Natural killer cell (primary cell): ENCODE data around the gene MAMDC4. TPM values are rescaled to one million over a fixed set of nuclear protein-coding genes. Genes with fewer than 3 reads are reported as not detected.
A peak's percentile ranks its signal among the peaks of the same experiment; 100 is the strongest.

Experiments
- ATAC-seq, 3 donors: fragments of 150-1000 bp in 2 of 3; fragments of 200-7000 bp in 1 of 3; cut with Tn5 transposase; 1 replicate in 1 of 3; 2 replicates in 2 of 3; pipeline ENCODE4 v1.10.0; 2021; ENCODE audit warnings: mild to moderate bottlenecking in 2 of 3, moderate library complexity in 2 of 3
- DNase-seq, 2 donors: peaks; one replicate each; pipeline versions ENCODE4 v3.0.0 to v3.0.0-alpha.2; 2013 to 2021; ENCODE audit warnings: mixed read lengths in 1 of 2
- H3K27ac ChIP-seq: one replicate; pipeline ENCODE4 v1.5.1; 2013; ENCODE audit warnings: mild to moderate bottlenecking, low read length
- H3K27me3 ChIP-seq: one replicate; pipeline ENCODE4 v1.6.1; 2013; ENCODE audit warnings: low read length; ENCODE audit not compliant: control insufficient read depth, insufficient read depth
- H3K36me3 ChIP-seq: one replicate; pipeline ENCODE4 v1.6.1; 2013; ENCODE audit warnings: low read length; ENCODE audit not compliant: control insufficient read depth, insufficient read depth
- H3K4me1 ChIP-seq: one replicate; pipeline ENCODE4 v1.6.1; 2013; ENCODE audit warnings: low read length; ENCODE audit not compliant: control insufficient read depth, insufficient read depth
- H3K4me3 ChIP-seq: one replicate; pipeline ENCODE4 v1.5.1; 2013; ENCODE audit warnings: low read length
- H3K9me3 ChIP-seq: one replicate; pipeline ENCODE4 v1.6.1; 2013; ENCODE audit warnings: low read length; ENCODE audit not compliant: control insufficient read depth, insufficient read depth
- H3K27ac Mint-ChIP-seq, 2 donors: one replicate each; pipeline ENCODE4 v1.8.0; 2022; ENCODE audit warnings: mild to moderate bottlenecking in 2 of 2, mixed read lengths in 2 of 2, moderate library complexity in 1 of 2
- H3K27me3 Mint-ChIP-seq, 2 donors: one replicate each; pipeline ENCODE4 v1.8.0; 2022; ENCODE audit warnings: low read depth in 2 of 2, mixed read lengths in 2 of 2
- H3K36me3 Mint-ChIP-seq: one replicate; pipeline ENCODE4 v1.8.0; 2022; ENCODE audit warnings: mixed read lengths
- H3K4me1 Mint-ChIP-seq, 2 donors: one replicate each; pipeline ENCODE4 v1.8.0; 2022; ENCODE audit warnings: mixed read lengths in 2 of 2
- H3K4me3 Mint-ChIP-seq: one replicate; pipeline ENCODE4 v1.8.0; 2022; ENCODE audit warnings: mild to moderate bottlenecking, moderate library complexity, mixed read lengths
- H3K9me3 Mint-ChIP-seq, 2 donors: one replicate each; pipeline ENCODE4 v1.8.0; 2022; ENCODE audit warnings: mixed read lengths in 2 of 2
- WGBS: methylation state at CpG from one replicate; pipeline ENCODE4 v1.1.7; 2013; ENCODE audit warnings: missing lambda C conversion rate; ENCODE audit not compliant: insufficient coverage; 5-methylcytosine and 5-hydroxymethylcytosine counted together
- intact Hi-C: fragments of 100-400 bp; cut with micrococcal nuclease; formaldehyde crosslinking; loops from one replicate; pipeline ENCODE4 v1.14.2; 2022
- total RNA-seq, 4 donors: library from RNA; stranded (reverse); fragments of 120-200 nt in 1 of 4; gene quantifications; one replicate each; pipeline versions ENCODE4 v1.2.3 to v1.2.4, GENCODE V29; 2013 to 2022
- TF ChIP-seq, protein P1 (sequence below): fragments of 200-600 bp; IDR thresholded peaks from one replicate; pipeline ENCODE4 v1.8.0; 2022; ENCODE audit warnings: antibody characterized with exemption

Gene MAMDC4
- total RNA-seq, 3 donors from 2014 or later (not counting 1 experiment from before 2014, with no cell fraction given), result 4.6 to 6.5 (median 5.8) TPM

DNA sequence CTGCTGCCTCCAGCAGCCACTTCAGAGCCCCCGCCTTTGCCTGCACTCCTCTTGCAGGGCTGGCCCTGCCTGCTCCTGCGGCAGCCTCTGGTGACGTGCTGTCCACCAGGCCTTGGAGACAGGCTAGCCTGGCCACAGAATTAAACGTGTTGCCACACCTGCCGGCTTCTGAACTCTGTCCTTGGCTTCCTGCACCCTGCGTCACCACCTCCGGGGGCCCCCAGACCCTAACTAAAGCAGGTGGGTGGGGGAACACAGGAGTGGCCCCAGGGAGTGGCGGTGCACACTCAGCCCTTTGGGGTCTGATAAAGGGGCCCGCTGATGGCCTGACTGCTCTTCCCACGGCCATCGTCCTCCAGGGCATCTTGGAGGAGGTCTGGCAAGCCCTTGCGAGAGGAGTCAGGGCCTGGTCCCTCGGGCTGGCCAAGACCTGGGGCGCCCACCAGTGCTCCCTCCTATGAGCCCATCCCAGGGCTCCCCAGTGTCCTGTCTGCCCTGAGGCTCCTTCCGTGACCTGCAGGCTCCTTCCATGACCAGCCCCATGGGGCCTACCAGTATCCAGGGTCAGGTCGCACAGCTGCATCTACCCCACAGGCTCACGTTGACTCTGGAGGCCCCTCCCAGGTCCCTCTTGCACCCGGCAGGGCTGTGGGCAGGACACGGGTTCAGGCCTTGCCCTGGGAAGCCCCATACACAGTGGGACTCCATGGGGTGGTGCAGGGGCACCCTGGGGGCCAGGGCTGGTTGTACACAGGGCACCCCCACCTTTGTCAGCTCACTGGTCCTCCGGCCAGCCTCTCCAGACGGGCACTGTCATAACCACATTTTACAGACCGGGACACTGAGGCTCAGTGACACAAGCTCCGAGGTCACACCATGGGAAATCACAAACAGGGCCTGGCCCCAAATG lies 1.0 kb upstream of the MAMDC4 start:
- no peak overlapping the region for H3K4me3 ChIP-seq
- H3K4me1 ChIP-seq, result peaks cover 33% of the 10 kb centered on the region
- Mint-ChIP-seq H3K36me3 (no peaks in the 10 kb centered on the region), H3K27me3 (no peaks in the 10 kb centered on the region), H3K4me3 (peak overlapping the region; percentile 55), H3K4me1 (peaks cover 8 to 27% of the 10 kb centered on the region in 2 donors), H3K27ac (peak overlapping the region in 1 of 2 donors; percentile 88), H3K9me3 (no peaks in the 10 kb centered on the region)
- intact Hi-C loops, result no loop called here
- no peaks in the 10 kb centered on the region for H3K27me3 ChIP-seq
- DNase-seq, result no peak
- H3K9me3 ChIP-seq, result no peaks in the 10 kb centered on the region
- peaks cover 3% of the 10 kb centered on the region for H3K36me3 ChIP-seq
- H3K27ac ChIP-seq, result no peak overlapping the region
- 92% methylated on average over 23 of the region's 23 CpGs for WGBS
- TF ChIP-seq, protein P1, sequence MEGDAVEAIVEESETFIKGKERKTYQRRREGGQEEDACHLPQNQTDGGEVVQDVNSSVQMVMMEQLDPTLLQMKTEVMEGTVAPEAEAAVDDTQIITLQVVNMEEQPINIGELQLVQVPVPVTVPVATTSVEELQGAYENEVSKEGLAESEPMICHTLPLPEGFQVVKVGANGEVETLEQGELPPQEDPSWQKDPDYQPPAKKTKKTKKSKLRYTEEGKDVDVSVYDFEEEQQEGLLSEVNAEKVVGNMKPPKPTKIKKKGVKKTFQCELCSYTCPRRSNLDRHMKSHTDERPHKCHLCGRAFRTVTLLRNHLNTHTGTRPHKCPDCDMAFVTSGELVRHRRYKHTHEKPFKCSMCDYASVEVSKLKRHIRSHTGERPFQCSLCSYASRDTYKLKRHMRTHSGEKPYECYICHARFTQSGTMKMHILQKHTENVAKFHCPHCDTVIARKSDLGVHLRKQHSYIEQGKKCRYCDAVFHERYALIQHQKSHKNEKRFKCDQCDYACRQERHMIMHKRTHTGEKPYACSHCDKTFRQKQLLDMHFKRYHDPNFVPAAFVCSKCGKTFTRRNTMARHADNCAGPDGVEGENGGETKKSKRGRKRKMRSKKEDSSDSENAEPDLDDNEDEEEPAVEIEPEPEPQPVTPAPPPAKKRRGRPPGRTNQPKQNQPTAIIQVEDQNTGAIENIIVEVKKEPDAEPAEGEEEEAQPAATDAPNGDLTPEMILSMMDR, result no peak
- ATAC-seq, result no peak

DNA sequence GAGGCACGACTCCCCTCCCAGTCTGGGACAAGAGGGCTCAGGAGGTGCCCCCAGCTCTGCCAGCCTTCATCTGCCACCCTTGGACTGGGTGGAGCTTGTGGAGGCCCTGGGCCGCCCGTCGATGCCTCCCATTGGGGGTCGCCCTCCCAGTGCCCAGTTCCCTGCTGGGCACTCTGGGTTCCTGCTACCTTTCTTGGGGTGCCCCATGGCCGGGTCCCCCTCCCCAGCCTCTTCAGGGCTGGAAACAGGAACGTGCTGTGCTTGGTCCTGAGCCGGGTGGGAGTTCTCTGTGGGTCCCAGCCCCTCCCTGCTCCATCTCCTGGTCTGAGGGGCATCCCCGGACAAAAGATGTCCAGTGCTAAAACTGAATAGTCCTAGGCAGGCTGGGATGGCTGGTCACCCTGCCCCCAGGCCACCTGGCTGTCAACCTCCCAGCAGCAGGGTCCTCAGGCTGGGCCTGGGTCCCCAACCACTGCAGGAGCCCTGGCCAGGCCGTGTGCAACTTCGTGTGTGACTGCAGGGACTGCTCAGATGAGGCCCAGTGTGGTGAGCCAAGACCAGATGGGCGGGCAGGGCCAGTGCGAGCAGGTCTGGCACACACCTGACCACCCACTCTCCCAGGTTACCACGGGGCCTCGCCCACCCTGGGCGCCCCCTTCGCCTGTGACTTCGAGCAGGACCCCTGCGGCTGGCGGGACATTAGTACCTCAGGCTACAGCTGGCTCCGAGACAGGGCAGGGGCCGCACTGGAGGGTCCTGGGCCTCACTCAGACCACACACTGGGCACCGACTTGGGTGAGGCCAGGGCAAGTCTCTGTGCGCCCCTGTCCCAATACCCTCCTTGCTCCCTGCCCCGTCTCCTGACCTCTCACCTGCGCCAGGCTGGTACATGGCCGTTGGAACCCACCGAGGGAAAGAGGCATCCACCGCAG lies 784 bp downstream of the MAMDC4 start:
- no peaks in the 10 kb centered on the region for H3K36me3 Mint-ChIP-seq
- Histone ChIP-seq H3K4me3 (no peak overlapping the region), H3K4me1 (peaks cover 26% of the 10 kb centered on the region), H3K36me3 (peaks cover 3% of the 10 kb centered on the region), H3K9me3 (no peaks in the 10 kb centered on the region), H3K27ac (no peak overlapping the region), H3K27me3 (no peaks in the 10 kb centered on the region)
- TF ChIP-seq, protein P1, result no peak
- ATAC-seq, result no peak
- H3K27me3 Mint-ChIP-seq, result no peaks in the 10 kb centered on the region
- H3K4me3 Mint-ChIP-seq, result no peak overlapping the region
- WGBS, result 89% methylated on average over 29 of the region's 29 CpGs
- intact Hi-C loops, result no loop called here
- no peaks in the 10 kb centered on the region for H3K9me3 Mint-ChIP-seq
- no peak for DNase-seq
- peaks cover 3 to 13% of the 10 kb centered on the region in 2 donors for H3K4me1 Mint-ChIP-seq
- no peak overlapping the region for H3K27ac Mint-ChIP-seq

DNA sequence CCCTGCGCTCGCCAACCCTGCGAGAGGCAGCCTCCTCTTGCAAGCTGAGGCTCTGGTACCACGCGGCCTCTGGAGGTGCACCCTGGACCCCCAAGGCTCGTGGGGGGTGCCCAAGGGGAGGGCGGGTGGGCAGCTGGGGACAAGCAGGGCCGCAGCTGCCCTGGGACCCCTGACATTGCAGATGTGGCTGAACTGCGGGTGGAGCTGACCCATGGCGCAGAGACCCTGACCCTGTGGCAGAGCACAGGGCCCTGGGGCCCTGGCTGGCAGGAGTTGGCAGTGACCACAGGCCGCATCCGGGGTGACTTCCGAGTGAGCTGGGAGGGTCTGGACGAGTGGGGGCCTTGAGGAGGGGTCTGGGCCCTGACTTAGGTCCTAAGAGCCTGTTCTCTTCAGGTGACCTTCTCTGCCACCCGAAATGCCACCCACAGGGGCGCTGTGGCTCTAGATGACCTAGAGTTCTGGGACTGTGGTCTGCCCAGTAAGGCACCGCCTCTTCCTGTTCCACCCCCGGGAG lies 1.5 kb downstream of the MAMDC4 start:
- DNase-seq (no peak), ATAC-seq (no peak)
- TF ChIP-seq, protein P1, result no peak
- Histone ChIP-seq H3K4me1 (peaks cover 19% of the 10 kb centered on the region), H3K27ac (no peak overlapping the region), H3K4me3 (no peak overlapping the region), H3K36me3 (peaks cover 3% of the 10 kb centered on the region), H3K27me3 (no peaks in the 10 kb centered on the region), H3K9me3 (no peaks in the 10 kb centered on the region)
- Mint-ChIP-seq H3K4me3 (no peak overlapping the region), H3K4me1 (peaks cover 0 to 7% of the 10 kb centered on the region in 2 donors), H3K27me3 (no peaks in the 10 kb centered on the region), H3K9me3 (no peaks in the 10 kb centered on the region), H3K27ac (no peak overlapping the region), H3K36me3 (no peaks in the 10 kb centered on the region)
- 81% methylated on average over 18 of the region's 18 CpGs for WGBS
- intact Hi-C loops, result no loop called here
